Motor neuron (in vitro differentiated cells): ENCODE measurements around the gene ALG10B. TPM values are rescaled to one million over a fixed set of nuclear protein-coding genes. Genes with fewer than 3 reads are reported as not detected.
"Not testable (repeated sequence)": the region's sequence is repeated elsewhere in the genome, so short reads cannot be mapped to it uniquely, and the experiment has no call there.

Experiments used
- ATAC-seq, 8 experiments: fragments of 200-7000 bp; cut with Tn5 transposase; replicated peaks in 6 of 8; 2 replicates each; pipeline ENCODE4 v1.8.0; 2021; ENCODE audit warnings: mild to moderate bottlenecking in 8 of 8, moderate library complexity in 8 of 8
- H3K27ac ChIP-seq, 2 donors: fragments of 250-450 bp; sonication (Bioruptor Pico); 2 replicates each; pipeline ENCODE4 v1.9.0; 2021; ENCODE audit warnings: antibody characterized with exemption in 2 of 2, mild to moderate bottlenecking in 2 of 2, moderate library complexity in 1 of 2
- H3K4me1 ChIP-seq, 2 donors: fragments of 250-450 bp; sonication (Bioruptor Pico); replicated peaks in 1 of 2; 2 replicates each; pipeline ENCODE4 v1.6.1; 2021; ENCODE audit warnings: antibody characterized with exemption in 2 of 2, mild to moderate bottlenecking in 2 of 2, moderate library complexity in 1 of 2
- H3K4me3 ChIP-seq, 5 donors: fragments of 250-450 bp; sonication (Bioruptor Pico); 2 replicates each; pipeline ENCODE4 v1.9.0; 2021; ENCODE audit warnings: antibody characterized with exemption in 5 of 5, mild to moderate bottlenecking in 5 of 5, moderate library complexity in 4 of 5
- WGBS, 10 experiments: fragments of 450-650 bp; shearing (Covaris generic); methylation state at CpG; one replicate each; pipeline ENCODE4 v1.0.0; 2022; 5-methylcytosine and 5-hydroxymethylcytosine counted together
- in situ Hi-C, 9 experiments: fragments of 400-800 bp; cut with MboI; loops; one replicate each; pipeline ENCODE4 v1.15.0; 2021; ENCODE audit warnings: low sequenced_read_pairs in 9 of 9, low pct_unique_long_range_greater_than_20kb in 2 of 9; ENCODE audit not compliant: unreplicated experiment in 9 of 9
- total RNA-seq, 8 experiments: library from RNA; unstranded; fragments of 300-600 nt; gene quantifications; 2 replicates each; pipeline versions ENCODE4 v1.2.3 to v1.2.4, GENCODE V29; 2022

ALG10B gene
- total RNA-seq, 8 experiments from 2014 or later = 2.2 to 11.1 (median 8.3) TPM

GRCh38 chr12:38330414-38330813, 13.8 kb downstream of the ALG10B start:
- not testable (repeated sequence) for H3K4me3 ChIP-seq, H3K27ac ChIP-seq, ATAC-seq, H3K4me1 ChIP-seq
- in situ Hi-C loops = loop anchor here in 6 of 9 experiments (25.0 kb wide), 5 partner anchors 332 to 957 kb away; partner anchors contain the start of gene CPNE8 (in 2 of the 6)
- no CpG with 5 or more reads among the region's 30 CpGs for WGBS, 10 experiments

DNA sequence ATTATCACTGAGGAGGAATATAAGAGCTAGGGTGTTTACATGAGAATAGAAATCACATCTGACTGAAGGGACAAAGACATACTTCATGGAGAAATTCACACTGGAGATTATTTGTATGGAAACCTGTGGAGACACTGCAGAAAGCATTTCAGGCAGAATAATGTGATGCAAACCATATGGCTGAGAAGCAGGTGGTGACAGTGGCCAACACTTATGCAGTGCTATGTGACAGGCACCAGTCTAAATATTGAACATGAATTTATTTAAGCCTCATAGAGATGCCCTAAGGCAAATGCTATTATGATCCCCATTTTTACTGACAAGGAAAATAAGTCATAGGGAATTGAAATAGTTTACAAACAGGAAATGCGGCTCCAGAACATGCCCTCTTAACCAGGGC, 16.2 kb downstream of the ALG10B start:
- H3K4me1 ChIP-seq = no peaks in the 10 kb centered on the region
- in situ Hi-C loops = loop anchor here in 6 of 9 experiments (25.0 kb wide), 5 partner anchors 329 to 954 kb away; partner anchors contain the start of gene CPNE8 (in 2 of the 6)
- H3K4me3 ChIP-seq = no peak overlapping the region
- 100% methylated on average over 1 of the region's 1 CpG; no CpG with 5 or more reads in 7 of the 10 experiments for WGBS, 10 experiments
- no peak overlapping the region for H3K27ac ChIP-seq
- ATAC-seq = no peak

- no peak overlapping the region for H3K27ac ChIP-seq
- WGBS, 10 experiments = 10 to 100% (median 66%) methylated on average over 1 to 3 of the region's 3 CpGs
- no peak overlapping the region for H3K4me3 ChIP-seq
- no peaks in the 10 kb centered on the region for H3K4me1 ChIP-seq
- no peak for ATAC-seq
- in situ Hi-C loops = loop anchor here in 6 of 9 experiments (25.0 kb wide), 5 partner anchors 320 to 945 kb away; partner anchors contain the start of gene CPNE8 (in 2 of the 6)
Measured at GRCh38 chr12:38342444-38342843, 25.9 kb downstream of the ALG10B start.

- H3K4me1 ChIP-seq, H3K27ac ChIP-seq, H3K4me3 ChIP-seq, ATAC-seq: not testable (repeated sequence)
- 63 to 88% (median 80%) methylated on average over 1 to 4 of the region's 4 CpGs; no CpG with 5 or more reads in 5 of the 10 experiments for WGBS, 10 experiments
- in situ Hi-C loops = loop anchor here in 6 of 9 experiments (25.0 kb wide), 5 partner anchors 319 to 944 kb away; partner anchors contain the start of gene CPNE8 (in 2 of the 6)
Measured at GRCh38 chr12:38343256-38343655, 26.7 kb downstream of the ALG10B start.

GRCh38 chr12:38343916-38344315, 27.3 kb downstream of the ALG10B start:
- H3K27ac ChIP-seq, H3K4me1 ChIP-seq, ATAC-seq, H3K4me3 ChIP-seq: not testable (repeated sequence)
- in situ Hi-C loops = loop anchor here in 6 of 9 experiments (25.0 kb wide), 5 partner anchors 318 to 943 kb away; partner anchors contain the start of gene CPNE8 (in 2 of the 6)
- WGBS, 10 experiments = 0 to 100% (median 17%) methylated on average over 1 of the region's 1 CpG; no CpG with 5 or more reads in 7 of the 10 experiments

GRCh38 chr12:38350342-38351174, 34.0 kb downstream of the ALG10B start:
- H3K4me1 ChIP-seq = no peaks in the 10 kb centered on the region
- H3K27ac ChIP-seq = no peak overlapping the region
- peak in 2 of 8 experiments; percentile 27 to 36 for ATAC-seq
- 15 to 93% (median 78%) methylated on average over 1 to 4 of the region's 4 CpGs for WGBS, 10 experiments
- no peak overlapping the region for H3K4me3 ChIP-seq
- in situ Hi-C loops = no loop called here

- in situ Hi-C loops, ATAC-seq, H3K4me3 ChIP-seq, H3K27ac ChIP-seq, H3K4me1 ChIP-seq: not testable (repeated sequence)
- 70 to 90% methylated on average over 1 of the region's 1 CpG; no CpG with 5 or more reads in 8 of the 10 experiments for WGBS, 10 experiments
Measured at GRCh38 chr12:38351175-38351508, 34.6 kb downstream of the ALG10B start.

DNA sequence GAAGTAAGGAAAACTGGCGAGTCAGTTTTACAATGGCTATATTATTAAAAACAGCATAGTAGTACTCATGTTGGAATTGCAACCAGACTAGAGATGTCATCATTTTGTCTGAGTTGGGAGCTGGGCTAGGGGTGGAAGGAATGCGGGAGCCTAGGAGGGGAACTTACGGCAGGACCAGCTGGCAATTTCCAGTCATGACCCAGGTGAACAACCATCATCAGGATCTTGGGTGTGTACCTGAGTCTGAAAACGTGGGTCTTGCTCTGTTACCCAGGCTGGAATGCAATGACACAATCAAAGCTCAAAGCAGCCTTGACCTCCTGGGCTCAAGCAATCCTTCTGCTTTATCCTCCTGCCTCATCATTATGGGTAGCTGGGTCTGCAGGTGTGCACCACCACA, 50.9 kb downstream of the ALG10B start:
- Histone ChIP-seq H3K4me3 (no peak overlapping the region), H3K27ac (no peak overlapping the region), H3K4me1 (no peaks in the 10 kb centered on the region)
- in situ Hi-C loops = no loop called here
- WGBS, 10 experiments = 0 to 100% (median 89%) methylated on average over 1 to 4 of the region's 4 CpGs; no CpG with 5 or more reads in 2 of the 10 experiments
- no peak for ATAC-seq

- 24 to 100% (median 87%) methylated on average over 1 to 4 of the region's 4 CpGs; no CpG with 5 or more reads in 1 of the 10 experiments for WGBS, 10 experiments
Measured at GRCh38 chr12:38370311-38370710, 53.7 kb downstream of the ALG10B start.

DNA sequence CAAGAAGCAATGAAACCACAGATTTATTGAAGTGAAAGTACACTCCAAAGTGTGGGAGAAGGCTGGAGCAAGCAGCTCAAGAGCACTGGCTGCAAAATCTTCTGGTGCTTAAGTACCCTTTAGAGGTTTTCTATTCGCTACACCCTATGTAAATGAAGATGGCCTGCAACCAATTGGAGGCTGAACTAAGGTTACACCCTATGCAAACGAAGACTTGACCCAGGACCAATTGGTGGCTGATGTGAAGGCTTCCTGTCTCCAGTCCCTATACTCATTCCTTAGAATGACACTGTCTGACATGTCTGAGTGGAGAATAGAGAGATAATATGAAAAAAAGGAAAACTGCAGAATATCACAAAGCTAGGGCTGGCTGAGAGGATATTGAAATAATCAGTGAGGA, 57.2 kb downstream of the ALG10B start:
- Histone ChIP-seq H3K4me1 (no peaks in the 10 kb centered on the region), H3K27ac (no peak overlapping the region), H3K4me3 (no peak overlapping the region)
- WGBS, 10 experiments = 0 to 100% (median 50%) methylated on average over 1 to 2 of the region's 2 CpGs; no CpG with 5 or more reads in 1 of the 10 experiments
- in situ Hi-C loops = no loop called here
- ATAC-seq = peak in 3 of 8 experiments; percentile 41 to 79 (median 48)

More at GRCh38 chr12:38370311-38370710, 53.7 kb downstream of the ALG10B start:
- H3K27ac ChIP-seq = no peak overlapping the region
- ATAC-seq = no peak
- in situ Hi-C loops = no loop called here
- no peaks in the 10 kb centered on the region for H3K4me1 ChIP-seq
- no peak overlapping the region for H3K4me3 ChIP-seq

- H3K4me1 ChIP-seq = no peaks in the 10 kb centered on the region
- no peak overlapping the region for H3K4me3 ChIP-seq
- ATAC-seq = no peak
- H3K27ac ChIP-seq = no peak overlapping the region
- in situ Hi-C loops = no loop called here
Measured at GRCh38 chr12:38374751-38375150, 58.2 kb downstream of the ALG10B start.
